Thyroid gland (tissue), 4 donors: Measurements from ENCODE around the gene USP6.

Source experiments
- POLR2A ChIP-seq, 2 donors: fragments of 450-650 bp; IDR thresholded peaks; one replicate each; pipeline ENCODE4 v1.6.1; 2017; ENCODE audit warnings: antibody characterized with exemption in 2 of 2, mild to moderate bottlenecking in 2 of 2, moderate library complexity in 1 of 2
- TF ChIP-seq, protein P1 (sequence below), 6 experiments: fragments of 200-600 bp in 3 of 6; fragments of 450-650 bp in 3 of 6; sonication (generic) in 3 of 6; IDR thresholded peaks; one replicate each; pipeline ENCODE4 v1.5.1; 2016 to 2019; ENCODE audit warnings: antibody characterized with exemption in 6 of 6, mild to moderate bottlenecking in 2 of 6, inconsistent platforms in 1 of 6, moderate library complexity in 1 of 6

- TF ChIP-seq, protein P1, sequence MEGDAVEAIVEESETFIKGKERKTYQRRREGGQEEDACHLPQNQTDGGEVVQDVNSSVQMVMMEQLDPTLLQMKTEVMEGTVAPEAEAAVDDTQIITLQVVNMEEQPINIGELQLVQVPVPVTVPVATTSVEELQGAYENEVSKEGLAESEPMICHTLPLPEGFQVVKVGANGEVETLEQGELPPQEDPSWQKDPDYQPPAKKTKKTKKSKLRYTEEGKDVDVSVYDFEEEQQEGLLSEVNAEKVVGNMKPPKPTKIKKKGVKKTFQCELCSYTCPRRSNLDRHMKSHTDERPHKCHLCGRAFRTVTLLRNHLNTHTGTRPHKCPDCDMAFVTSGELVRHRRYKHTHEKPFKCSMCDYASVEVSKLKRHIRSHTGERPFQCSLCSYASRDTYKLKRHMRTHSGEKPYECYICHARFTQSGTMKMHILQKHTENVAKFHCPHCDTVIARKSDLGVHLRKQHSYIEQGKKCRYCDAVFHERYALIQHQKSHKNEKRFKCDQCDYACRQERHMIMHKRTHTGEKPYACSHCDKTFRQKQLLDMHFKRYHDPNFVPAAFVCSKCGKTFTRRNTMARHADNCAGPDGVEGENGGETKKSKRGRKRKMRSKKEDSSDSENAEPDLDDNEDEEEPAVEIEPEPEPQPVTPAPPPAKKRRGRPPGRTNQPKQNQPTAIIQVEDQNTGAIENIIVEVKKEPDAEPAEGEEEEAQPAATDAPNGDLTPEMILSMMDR (IDR thresholded peaks at IDR 0.05): no peak
- no peak for TF ChIP-seq POLR2A (IDR thresholded peaks at IDR 0.05)
Observed at GRCh38 chr17:5135726-5136579, 20.1 kb downstream of the USP6 start.
